PC-9 (cell line): ENCODE measurements around the gene KLK13. TPM values are rescaled to one million over a fixed set of nuclear protein-coding genes. Genes with fewer than 3 reads are reported as not detected.

Experiments
- BruUV-seq: library from RNA; stranded (reverse); fragments of 400-500 nt; replicated peaks from 2 replicates; lab custom pipeline; 2021; lab: Mats Ljungman, UMichigan
- CTCF ChIA-PET: fragments of 300-600 bp; sonication (Branson Sonifier 250); formaldehyde crosslinking; loops from one replicate; lab custom pipeline; 2022; ENCODE audit warnings: antibody characterized with exemption; lab: Charles Lee
- POLR2A ChIA-PET: fragments of 300-600 bp; sonication (Branson Sonifier 250); formaldehyde crosslinking; loops from one replicate; lab custom pipeline; 2022; ENCODE audit warnings: antibody characterized with exemption; ENCODE audit not compliant: unreplicated experiment; lab: Charles Lee
- DNase-seq, 2 experiments: peaks; one replicate each; pipeline versions ENCODE4 v3.0.0 to v3.0.0-alpha.2; 2015 to 2022; ENCODE audit warnings: mixed read lengths in 1 of 2
- H2AFZ ChIP-seq: fragments of 200-600 bp; sonication (generic); 2 replicates; pipeline ENCODE4 v1.8.1; 2017; ENCODE audit warnings: antibody characterized with exemption
- H3F3A ChIP-seq: fragments of 200-600 bp; sonication (generic); 2 replicates; pipeline ENCODE4 v1.8.1; 2017; ENCODE audit warnings: antibody characterized with exemption, mild to moderate bottlenecking, low read depth; ENCODE audit not compliant: insufficient read depth
- H3K27ac ChIP-seq: fragments of 200-600 bp; sonication (generic); 2 replicates; pipeline ENCODE4 v1.6.1; 2016; ENCODE audit warnings: mixed run types
- H3K27me3 ChIP-seq: fragments of 200-600 bp; sonication (generic); 2 replicates; pipeline ENCODE4 v1.6.1; 2016; ENCODE audit warnings: low read depth, mixed run types; ENCODE audit not compliant: insufficient read depth
- H3K36me3 ChIP-seq: fragments of 200-600 bp; sonication (generic); 2 replicates; pipeline ENCODE4 v1.6.1; 2016; ENCODE audit warnings: low read depth, mixed run types
- H3K4me1 ChIP-seq: fragments of 200-600 bp; sonication (generic); replicated peaks from 2 replicates; pipeline ENCODE4 v1.6.1; 2016; ENCODE audit warnings: mixed run types; ENCODE audit not compliant: insufficient read depth
- H3K4me2 ChIP-seq: fragments of 200-600 bp; sonication (generic); 2 replicates; pipeline ENCODE4 v1.6.1; 2017; ENCODE audit warnings: mixed run types
- H3K4me3 ChIP-seq: fragments of 200-600 bp; sonication (generic); 2 replicates; pipeline ENCODE4 v1.6.1; 2016; ENCODE audit warnings: mixed run types
- H3K79me2 ChIP-seq: fragments of 200-600 bp; sonication (generic); 2 replicates; pipeline ENCODE4 v1.6.1; 2017; ENCODE audit warnings: low read depth, mixed run types
- H3K9me2 ChIP-seq: fragments of 200-600 bp; sonication (generic); 2 replicates; pipeline ENCODE4 v1.8.1; 2017; ENCODE audit warnings: mild to moderate bottlenecking; ENCODE audit not compliant: insufficient read depth
- H3K9me3 ChIP-seq: fragments of 200-600 bp; sonication (generic); 2 replicates; pipeline ENCODE4 v1.8.1; 2016; ENCODE audit warnings: low read depth; ENCODE audit not compliant: insufficient read depth
- H4K20me1 ChIP-seq: fragments of 200-600 bp; sonication (generic); 2 replicates; pipeline ENCODE4 v1.8.1; 2017; ENCODE audit not compliant: insufficient read depth
- EZH2 ChIP-seq: fragments of 200-600 bp; sonication (generic); IDR thresholded peaks from 2 replicates; pipeline ENCODE4 v1.8.0; 2017; ENCODE audit warnings: antibody characterized with exemption, low read depth
- intact Hi-C: fragments of 100-400 bp; cut with micrococcal nuclease; formaldehyde crosslinking; loops from one replicate; pipeline ENCODE4 v1.10.0; 2022; ENCODE audit not compliant: unreplicated experiment
- total RNA-seq: library from RNA; stranded (reverse); gene quantifications from 2 replicates; pipeline ENCODE4 v1.2.3, GENCODE V29; 2021
- TF ChIP-seq, protein P1 (sequence below): fragments of 200-600 bp; sonication (generic); conservative IDR thresholded peaks from 2 replicates; pipeline ENCODE4 v1.6.1; 2017; ENCODE audit warnings: mixed run types, antibody characterized with exemption, mild to moderate bottlenecking, moderate library complexity

Gene KLK13
- total RNA-seq, 1 experiment from 2014 or later, result not detected

- H3K4me2 ChIP-seq, result no peak overlapping the region
- no peaks in the 10 kb centered on the region for H3K9me2 ChIP-seq
- peaks cover 22% of the 10 kb centered on the region; the same call in 1 of the 2 replicates for H3K27me3 ChIP-seq
- POLR2A ChIA-PET, result interaction anchor here (0.7 kb wide), 1 partner anchor 8 kb away, joined by 9 read pairs; no protein-coding TSS in a partner anchor
- H3K9me3 ChIP-seq, result no peaks in the 10 kb centered on the region
- H3K4me3 ChIP-seq, result no peak overlapping the region
- no peaks in the 10 kb centered on the region for H3K79me2 ChIP-seq
- intact Hi-C loops, result no loop called here
- H3K36me3 ChIP-seq, result no peaks in the 10 kb centered on the region
- H2AFZ ChIP-seq, result no peak overlapping the region
- DNase-seq, result peak in 1 of 2 experiments; percentile 26
- TF ChIP-seq, protein P1, sequence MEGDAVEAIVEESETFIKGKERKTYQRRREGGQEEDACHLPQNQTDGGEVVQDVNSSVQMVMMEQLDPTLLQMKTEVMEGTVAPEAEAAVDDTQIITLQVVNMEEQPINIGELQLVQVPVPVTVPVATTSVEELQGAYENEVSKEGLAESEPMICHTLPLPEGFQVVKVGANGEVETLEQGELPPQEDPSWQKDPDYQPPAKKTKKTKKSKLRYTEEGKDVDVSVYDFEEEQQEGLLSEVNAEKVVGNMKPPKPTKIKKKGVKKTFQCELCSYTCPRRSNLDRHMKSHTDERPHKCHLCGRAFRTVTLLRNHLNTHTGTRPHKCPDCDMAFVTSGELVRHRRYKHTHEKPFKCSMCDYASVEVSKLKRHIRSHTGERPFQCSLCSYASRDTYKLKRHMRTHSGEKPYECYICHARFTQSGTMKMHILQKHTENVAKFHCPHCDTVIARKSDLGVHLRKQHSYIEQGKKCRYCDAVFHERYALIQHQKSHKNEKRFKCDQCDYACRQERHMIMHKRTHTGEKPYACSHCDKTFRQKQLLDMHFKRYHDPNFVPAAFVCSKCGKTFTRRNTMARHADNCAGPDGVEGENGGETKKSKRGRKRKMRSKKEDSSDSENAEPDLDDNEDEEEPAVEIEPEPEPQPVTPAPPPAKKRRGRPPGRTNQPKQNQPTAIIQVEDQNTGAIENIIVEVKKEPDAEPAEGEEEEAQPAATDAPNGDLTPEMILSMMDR, result no peak
- TF ChIP-seq EZH2, result no peak
- peaks cover 11% of the 10 kb centered on the region; the same call in 1 of the 2 replicates for H3F3A ChIP-seq
- H4K20me1 ChIP-seq, result no peaks in the 10 kb centered on the region
- peaks cover 4% of the 10 kb centered on the region; the same call in 1 of the 2 replicates for H3K4me1 ChIP-seq
- CTCF ChIA-PET, result no interaction called here
- no peak overlapping the region for H3K27ac ChIP-seq
- no TSS peak for BruUV-seq
These were observed 39.5 kb downstream of the KLK13 start for GRCh38 chr19:51025401-51025800.

DNA sequence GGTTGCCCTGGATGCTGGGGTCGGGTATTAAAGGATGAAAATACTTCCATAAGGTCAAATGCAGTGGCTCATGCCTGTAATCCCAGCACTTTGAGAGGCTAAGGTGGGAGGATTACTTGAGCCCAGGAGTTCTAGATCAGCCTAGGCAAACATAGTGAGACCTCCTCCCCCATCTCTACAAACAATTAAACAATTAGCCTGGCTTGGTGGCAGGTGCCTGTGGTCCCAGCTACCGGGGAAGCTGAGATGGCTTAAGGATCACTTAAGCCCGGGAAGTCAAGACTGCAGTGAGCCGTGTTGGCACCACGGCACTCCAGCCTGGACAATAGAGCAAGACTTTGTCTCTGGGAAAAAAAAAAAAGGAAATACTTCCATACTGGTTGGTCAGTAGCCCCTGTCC, 40.0 kb downstream of the KLK13 start:
- no peak overlapping the region for H3K27ac ChIP-seq

GRCh38 chr19:51023946-51024345, 40.9 kb downstream of the KLK13 start:
- Histone ChIP-seq H4K20me1 (no peaks in the 10 kb centered on the region), H3K27ac (no peak overlapping the region), H3K4me2 (no peak overlapping the region), H3K4me1 (peaks cover 15% of the 10 kb centered on the region), H3K4me3 (no peak overlapping the region), H3K36me3 (no peaks in the 10 kb centered on the region), H2AFZ (no peak overlapping the region), H3F3A (peaks cover 23% of the 10 kb centered on the region; the same call in 1 of the 2 replicates), H3K9me3 (no peaks in the 10 kb centered on the region), H3K27me3 (peaks cover 22% of the 10 kb centered on the region; the same call in 1 of the 2 replicates), H3K79me2 (no peaks in the 10 kb centered on the region), H3K9me2 (no peaks in the 10 kb centered on the region)
- ChIA-PET CTCF (no interaction called here), POLR2A (no interaction called here)
- DNase-seq, result peak in 1 of 2 experiments; percentile 9
- TF ChIP-seq, protein P1, result no peak
- TF ChIP-seq EZH2, result no peak
- no TSS peak for BruUV-seq
- intact Hi-C loops, result no loop called here

More for the DNA sequence above, 40.0 kb downstream of the KLK13 start:
- H3K9me3 ChIP-seq, result no peaks in the 10 kb centered on the region
- CTCF ChIA-PET, result no interaction called here
- H3K4me2 ChIP-seq, result no peak overlapping the region
- no peaks in the 10 kb centered on the region for H4K20me1 ChIP-seq
- peaks cover 22% of the 10 kb centered on the region; the same call in 1 of the 2 replicates for H3K27me3 ChIP-seq
- H3K4me3 ChIP-seq, result no peak overlapping the region
- H3K9me2 ChIP-seq, result no peaks in the 10 kb centered on the region
- intact Hi-C loops, result no loop called here
- no TSS peak for BruUV-seq
- H3K79me2 ChIP-seq, result no peaks in the 10 kb centered on the region
- H3K36me3 ChIP-seq, result no peaks in the 10 kb centered on the region
- POLR2A ChIA-PET, result no interaction called here
- TF ChIP-seq, protein P1, result no peak
- no peak for TF ChIP-seq EZH2
- H3K4me1 ChIP-seq, result peaks cover 9% of the 10 kb centered on the region
- H2AFZ ChIP-seq, result no peak overlapping the region
- peak in 1 of 2 experiments; percentile 8 for DNase-seq
- peaks cover 15% of the 10 kb centered on the region; the same call in 1 of the 2 replicates for H3F3A ChIP-seq
